ENCODE results near the gene ANKRD53.
A peak's percentile ranks its signal among the peaks of the same experiment; 100 is the strongest.

The ANKRD53 gene

DNA sequence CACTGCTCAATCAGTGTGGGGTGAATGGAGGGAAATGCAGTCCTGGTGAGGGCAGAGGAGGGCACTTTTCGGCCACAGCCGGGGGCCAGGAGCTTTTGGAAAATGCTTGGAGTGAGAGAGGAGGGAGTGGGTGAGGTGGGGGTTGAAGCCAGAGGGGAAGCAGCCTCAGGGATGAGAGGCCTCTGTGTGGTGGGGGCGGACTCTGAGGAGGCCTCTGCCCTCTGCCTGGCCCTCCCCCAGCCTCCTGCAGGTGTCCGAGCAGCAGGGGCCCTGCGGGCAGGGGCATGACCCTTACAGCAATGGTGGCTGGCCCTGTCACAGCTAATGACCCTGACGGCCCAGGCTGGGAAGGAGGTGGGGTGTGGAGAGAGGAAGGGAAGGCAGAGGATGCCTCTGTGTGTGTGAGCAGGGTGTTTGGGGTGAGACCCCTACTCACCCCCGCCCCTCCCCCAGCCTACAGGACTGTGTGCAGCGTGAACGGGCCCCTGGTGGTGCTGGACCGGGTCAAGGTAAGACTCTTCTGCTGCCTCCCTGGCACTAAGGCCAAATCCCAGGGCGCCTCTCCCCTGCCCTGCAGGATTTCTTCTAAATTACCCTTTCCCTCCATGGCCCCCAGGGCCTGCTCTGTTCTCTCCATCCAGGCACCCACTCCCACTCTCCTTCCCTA, 35.1 kb upstream of the ANKRD53 start:
- no peak for DNase-seq

DNA sequence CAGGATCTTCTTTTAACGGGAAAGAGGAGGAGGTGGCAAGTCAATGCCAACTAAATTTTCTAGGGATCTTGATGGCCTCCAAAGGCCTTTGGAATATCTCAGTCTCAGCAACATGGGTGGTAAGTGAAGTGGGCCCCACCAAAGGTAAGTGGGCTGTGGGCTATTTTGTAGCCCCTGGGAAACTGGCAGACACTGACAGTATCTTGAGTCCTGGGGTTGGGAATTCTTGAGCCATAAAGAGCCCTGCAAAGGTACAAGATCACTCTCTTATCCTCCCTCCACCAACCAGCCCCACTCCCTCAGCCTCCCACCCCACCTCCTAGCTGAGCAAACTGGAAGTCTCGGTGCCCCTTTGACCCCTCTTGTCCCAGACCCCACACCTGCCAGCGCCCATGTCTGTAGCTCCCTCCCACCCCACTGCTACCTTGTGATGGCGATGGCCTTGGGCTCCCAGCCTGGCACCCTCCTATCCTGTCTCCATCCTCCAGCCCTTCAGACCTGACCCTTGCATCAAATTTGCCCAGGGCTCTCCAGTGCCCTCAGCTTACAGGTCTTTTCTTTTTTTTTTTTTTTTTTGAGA, 34.2 kb upstream of the ANKRD53 start:
- no peak for DNase-seq

DNA sequence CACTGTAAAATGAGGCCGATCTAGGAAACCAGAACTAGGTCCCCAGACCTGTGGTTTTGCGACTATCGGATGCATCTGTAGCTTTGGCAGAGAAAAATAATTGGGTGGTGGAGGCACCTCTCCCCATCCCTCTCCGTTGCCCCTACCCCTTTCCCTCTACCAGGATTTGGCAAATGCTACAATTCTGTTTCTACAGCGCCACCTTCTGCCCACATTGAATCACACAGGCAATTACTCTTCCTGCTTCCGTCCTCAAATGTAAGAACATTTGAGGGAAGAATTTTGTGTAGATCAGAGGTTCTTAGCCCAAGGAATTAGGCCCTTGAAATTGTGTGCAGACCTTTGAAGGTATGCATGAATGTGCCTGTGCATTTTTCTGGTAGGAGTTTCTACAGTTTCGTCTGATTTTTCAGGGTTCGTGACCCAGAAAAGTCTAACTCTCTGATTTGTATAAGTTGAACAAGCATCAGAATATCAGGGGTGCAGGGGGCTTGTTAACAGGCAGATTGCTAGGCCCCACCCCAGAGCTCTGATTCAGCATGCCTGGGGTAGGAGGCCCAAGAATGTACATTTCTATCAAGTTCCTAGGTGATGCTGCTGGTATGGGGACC, 31.5 kb upstream of the ANKRD53 start:
- peak; percentile 29 to 49 for DNase-seq

DNA sequence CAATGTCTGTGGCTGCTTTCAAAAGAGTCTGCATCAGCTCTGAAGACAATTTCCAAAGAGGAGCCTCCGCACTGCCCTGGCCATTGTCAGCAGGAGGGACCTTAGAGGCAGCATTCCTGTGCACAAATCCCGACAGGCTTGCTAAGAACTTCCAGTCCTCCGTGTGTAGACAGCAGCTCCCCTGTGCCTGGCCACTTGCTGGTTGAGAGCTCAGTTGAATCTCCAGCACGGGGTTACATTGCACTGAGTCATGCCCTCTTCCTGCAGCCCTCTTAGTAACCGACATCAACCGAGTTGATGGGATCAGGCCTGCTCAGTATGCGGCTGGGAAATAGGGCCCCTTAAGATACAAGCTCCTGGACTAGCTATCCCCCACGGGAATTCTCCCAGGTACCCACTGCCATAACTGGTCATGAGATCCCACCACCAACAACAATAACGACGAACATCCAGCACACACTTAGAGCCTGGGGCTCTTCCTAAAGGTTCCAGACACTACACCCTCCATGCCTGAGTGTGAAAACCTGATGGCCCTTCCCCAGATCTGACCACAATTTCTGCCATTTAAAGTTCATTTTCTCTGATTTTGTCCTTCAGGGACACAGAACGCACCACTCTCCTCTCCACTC, 30.8 kb upstream of the ANKRD53 start:
- no peak for DNase-seq

DNA sequence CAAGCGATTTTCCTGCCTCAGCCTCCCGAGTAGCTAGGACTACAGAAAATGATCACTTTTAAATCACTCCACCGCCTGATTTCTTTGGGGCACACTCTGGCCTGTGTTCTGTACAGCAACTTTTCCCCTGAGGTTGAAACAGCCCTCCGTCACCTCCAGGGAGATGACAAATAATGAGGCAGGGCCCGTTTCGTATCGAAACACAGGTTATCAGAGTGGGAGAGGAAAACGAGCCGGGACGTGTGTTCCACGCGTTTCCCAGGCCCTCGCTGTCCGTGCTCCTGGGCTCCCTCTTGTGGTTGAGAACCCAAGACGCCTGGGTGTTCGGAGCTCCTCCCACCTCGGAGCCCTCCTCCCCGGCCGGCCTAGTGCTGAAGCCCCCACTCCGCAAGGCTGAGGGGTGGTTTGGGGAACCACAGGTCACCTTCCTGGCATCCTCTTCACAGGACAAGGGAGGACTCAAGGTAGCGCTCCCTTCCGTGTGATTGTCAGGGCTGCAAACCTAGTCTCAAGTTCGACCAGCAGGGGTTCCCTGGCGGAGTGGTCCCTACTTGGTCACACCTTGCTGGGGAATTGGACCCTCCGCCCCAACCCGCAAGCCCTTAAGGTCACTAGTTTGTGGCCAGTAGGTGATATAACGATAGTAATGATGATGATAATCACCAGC, 30.0 kb upstream of the ANKRD53 start:
- peak; percentile 76 to 80 for DNase-seq

DNA sequence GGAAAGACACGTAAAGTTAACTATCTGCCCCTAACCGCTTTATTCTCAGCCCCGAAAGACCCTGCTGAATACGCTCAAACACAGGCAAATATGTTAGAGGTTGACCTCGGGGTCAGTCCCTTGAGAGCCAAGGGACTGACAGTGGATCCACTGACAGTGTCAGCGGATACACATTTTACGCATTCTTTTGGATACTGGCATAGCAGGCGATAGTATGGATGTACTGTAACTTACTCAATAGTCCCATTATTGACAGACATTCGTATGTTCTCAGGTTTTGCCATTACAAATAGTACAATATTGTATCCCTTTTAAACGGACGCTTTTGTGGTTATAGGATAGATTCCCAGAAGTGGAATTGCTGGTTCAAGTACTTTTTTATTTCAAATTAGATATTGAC, 29.3 kb upstream of the ANKRD53 start:
- DNase-seq: no peak

DNA sequence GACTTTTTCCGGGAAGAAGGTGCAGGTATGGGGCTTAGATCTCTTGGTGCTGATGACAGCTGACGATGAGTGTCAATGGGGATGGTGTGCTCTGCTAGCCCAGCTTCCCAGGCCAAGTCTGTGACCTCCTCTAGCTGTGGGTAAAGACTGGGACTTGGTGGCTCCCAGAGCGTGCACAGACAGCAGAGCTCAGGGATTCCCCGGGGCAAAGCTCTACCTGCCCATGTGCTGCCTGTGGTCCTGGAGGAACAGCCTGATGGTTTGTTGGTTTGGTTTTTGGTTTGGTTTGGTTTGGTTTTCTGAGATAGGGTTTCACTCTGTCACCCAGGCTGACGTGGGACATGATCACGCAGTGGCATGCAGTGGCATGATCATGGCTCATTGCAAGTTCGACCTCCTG, 23.5 kb upstream of the ANKRD53 start:
- no peak for DNase-seq

DNA sequence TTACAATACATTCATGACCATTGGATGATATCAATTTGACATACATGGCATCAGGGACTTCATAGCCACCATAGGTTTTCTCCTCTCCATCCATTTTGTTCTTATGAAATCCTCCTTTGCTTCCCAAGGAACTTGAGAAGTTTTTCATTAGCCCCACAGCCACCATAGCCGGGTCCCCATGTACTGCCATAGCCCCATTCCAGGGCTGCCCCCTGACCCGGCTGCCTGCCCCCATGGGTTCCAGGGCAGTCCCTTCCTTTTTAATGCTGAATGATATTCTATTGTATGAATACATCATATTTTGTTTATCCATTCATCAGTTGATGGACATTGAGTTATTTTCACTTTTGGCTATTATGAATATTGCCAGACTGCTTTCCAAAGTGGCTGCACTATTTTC, 22.3 kb upstream of the ANKRD53 start:
- no peak for DNase-seq

DNA sequence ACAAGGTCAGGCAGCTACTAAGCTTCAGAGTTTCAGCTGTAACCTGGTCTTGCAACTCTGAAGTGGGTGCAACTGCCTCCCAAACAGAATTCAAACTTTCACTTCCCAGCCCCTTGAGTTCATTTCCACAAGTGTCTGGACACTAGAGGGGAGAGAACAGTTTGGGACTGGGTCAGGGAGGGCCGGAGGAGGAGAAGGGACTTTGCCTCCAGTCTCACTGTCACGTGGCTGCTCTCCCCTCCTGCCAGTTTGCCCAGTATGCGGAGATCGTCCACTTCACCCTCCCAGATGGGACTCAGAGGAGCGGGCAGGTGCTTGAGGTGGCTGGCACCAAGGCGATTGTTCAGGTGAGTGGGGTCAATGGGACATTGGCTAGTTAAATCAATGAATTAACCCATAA, 20.6 kb upstream of the ANKRD53 start:
- no peak for DNase-seq

DNA sequence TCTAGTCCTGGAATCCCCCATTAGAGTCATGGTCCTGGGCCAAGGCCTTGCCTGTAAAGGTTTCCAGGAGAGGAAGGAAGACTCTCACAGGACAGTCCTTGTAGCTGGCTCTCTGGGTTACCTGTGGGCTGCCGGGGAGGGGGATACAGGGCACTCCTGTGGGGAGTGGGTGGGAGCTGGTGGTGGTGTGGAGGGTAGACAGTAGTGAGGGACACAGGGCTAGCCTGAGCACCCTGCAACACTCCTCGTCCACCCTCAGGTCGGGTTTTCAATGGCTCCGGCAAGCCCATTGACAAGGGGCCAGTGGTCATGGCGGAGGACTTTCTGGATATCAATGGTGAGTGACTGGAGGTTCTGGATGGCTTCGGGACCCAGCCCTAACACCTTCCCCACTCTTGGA, 19.7 kb upstream of the ANKRD53 start:
- no peak for DNase-seq

DNA sequence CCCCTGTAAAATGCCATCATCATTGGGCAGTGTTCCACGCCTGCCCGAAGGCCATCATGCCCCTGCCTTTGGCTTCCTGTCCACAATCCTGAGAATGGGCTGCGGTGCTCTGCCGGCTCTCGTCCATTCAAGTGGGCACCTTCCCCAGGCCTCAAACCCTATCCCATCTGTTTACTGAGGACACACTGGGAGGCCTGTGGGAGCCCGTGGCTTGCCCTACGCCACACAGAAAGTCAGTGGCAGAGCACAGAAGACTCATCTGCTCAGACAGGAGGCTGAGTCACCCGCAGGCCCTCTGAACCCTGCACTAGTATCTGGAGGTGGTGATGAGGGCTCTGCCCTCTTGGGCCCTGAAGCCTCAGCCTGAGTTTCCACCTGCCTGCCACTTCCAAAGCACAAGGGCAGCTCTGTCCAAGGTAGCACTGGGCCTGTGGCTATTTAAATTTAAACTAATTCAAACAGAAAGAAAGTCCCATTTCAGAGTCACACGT, 19.1 kb upstream of the ANKRD53 start:
- no peak for DNase-seq

DNA sequence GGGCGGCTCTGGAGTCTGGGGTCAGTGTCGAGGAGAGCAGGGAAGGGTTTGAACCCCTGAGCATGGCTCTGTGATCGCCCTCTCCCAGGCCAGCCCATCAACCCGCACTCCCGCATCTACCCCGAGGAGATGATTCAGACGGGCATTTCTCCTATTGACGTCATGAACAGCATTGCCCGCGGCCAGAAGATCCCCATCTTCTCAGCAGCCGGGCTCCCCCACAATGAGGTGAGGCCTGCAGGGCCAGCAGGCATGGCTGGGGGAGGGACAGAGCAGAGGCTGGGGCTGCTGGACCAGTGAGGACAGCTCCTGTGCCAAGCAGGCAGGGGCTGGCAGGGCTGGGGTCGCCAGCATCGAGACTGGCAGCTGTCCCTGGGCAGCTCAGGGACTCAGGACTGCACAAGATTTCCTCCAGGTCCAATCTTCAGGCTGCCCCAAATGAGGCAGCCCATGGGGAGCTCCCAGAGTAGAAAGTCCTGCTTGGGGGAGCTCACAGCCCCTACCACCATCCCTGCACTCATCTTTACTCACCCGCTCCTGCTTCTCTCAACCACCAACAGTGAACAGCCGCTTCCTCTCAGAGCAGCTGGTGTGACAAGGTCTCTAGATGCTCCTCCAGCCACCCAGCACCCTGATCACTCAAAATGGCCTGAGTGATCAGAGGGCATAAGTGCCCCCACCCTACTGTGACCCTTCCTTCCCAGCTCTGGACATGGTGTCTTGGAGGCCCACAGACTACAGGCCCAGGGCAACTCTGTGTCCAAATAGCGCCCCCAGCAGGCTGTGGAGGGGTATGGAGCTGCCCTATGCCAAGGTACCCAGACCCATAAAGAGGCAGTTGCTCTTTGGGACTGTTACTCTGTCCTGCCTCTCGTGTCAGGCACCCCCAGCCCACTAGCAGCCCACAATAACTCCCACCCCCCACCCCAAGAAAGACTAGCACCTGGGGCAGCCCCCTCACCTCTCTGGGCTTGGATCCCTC, 18.3 kb upstream of the ANKRD53 start:
- no peak for DNase-seq

DNA sequence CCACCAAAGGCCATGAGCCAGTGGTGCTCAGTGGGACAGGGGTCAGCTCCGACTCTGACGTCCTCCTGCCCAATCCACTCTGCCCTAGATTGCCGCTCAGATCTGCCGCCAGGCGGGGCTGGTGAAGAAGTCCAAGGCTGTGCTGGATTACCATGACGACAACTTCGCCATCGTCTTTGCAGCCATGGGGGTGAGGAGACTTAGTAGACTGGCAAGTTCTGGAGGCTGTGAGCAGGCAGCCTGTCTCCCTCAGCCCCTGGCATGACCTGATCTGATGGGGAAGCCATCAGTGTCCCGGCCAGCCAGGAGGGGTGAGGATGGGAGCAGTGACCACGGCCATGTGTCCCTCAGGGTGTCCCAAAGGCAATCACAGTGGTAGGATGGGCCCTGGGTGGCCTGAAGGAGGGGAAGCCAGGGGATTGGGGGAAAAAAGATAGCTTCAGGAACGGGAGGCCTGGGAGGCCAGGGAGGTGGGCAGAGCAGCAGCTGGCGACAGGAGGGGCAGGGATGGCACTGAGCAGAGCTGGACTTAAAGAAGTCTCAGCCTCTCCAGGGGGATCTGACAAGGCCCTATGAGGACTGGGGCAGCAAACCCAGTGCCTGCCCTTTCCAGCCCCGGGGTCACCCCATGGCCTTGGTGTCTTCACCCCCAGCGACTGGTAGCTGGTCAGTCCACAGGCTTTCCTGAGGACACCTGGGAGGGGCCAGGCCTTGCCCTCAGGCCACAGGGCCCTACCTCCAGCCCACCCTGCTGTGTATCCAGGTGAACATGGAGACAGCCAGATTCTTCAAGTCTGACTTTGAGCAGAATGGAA, 17.4 kb upstream of the ANKRD53 start:
- DNase-seq: no peak

DNA sequence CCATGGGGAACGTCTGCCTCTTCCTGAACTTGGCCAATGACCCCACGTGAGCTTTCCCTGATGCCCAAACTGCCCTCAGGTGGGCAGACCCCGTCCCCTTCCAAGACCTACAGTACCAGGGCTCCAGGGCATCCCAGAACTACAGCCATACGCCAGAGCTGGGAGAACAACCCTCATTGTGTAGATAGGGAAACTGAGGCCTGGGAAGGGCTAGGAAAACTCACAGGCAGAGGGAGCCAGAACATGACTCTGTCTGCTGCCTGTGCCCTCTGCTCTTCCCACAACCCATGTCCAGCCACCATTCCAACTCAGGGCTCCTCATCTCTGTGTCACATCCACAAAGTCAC, 16.8 kb upstream of the ANKRD53 start:
- no peak for DNase-seq

DNA sequence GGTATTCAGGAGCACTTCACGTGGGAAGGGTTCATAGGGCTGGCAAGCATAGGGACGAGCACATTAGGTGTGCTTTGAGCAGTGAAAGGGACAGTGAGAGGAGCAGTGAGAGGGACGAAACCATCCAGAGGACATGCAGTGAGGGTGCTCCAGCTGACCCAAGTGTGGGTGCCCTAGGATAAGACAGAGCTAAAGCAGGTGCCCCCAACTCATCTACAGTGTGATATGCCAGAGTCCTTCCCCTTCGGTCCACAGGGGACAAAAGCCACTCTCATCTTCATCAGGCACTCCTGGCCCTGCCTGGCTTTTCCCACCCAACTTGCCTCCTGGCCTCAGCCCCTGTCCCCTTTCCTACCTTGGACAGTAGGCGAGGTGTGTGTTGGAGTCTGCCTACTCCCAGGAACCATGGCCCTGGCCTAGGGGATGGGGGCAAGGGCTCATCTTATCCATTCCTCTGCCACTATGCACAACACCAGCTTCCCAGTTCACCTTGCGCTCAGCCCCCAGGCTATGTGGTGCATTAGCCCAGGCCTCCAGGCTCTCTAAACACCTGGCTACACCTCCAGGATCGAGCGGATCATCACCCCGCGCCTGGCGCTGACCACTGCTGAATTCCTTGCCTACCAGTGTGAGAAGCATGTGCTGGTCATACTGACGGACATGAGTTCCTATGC, 16.1 kb upstream of the ANKRD53 start:
- DNase-seq: no peak

DNA sequence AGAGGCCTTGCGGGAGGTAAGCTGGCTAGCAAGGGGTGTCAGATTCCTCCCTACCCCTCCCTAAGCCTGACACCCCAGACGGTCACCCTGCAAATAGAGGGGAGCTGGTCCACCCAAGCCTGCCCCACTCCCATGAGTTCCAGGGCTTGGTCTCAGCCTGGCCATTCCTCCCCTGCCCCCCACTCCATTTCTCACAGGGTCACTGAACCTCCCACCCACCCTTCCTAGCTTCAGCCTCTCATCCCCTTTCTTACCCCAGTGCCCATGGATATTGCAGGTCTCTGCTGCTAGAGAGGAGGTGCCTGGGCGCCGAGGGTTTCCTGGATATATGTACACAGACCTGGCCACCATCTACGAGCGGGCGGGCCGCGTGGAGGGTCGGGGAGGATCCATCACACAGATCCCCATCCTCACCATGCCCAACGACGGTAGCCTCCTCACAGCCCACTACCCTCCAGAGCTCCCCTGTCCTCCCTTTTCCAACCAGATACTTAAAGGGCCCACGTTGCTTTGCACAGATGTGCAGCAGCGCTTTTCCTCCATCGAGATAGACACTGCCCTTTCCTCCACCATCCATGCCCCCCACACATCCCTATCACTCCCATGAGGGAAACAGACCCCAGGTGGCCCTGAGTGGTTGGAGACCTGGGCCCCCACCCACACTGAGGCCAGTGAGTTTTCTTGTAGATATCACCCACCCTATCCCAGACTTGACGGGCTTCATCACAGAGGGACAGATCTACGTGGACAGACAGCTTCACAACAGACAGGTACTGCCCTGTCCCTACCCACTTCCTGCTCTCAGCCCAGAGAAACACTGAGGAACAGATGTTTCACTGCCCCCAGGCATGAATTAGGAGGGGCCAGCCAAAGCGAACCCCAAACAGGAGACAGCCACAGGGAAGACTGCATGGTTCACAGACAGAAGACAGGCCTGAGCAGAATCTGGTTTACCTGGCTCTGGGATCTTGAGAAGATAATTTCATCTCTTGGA, 15.2 kb upstream of the ANKRD53 start:
- DNase-seq: no peak

DNA sequence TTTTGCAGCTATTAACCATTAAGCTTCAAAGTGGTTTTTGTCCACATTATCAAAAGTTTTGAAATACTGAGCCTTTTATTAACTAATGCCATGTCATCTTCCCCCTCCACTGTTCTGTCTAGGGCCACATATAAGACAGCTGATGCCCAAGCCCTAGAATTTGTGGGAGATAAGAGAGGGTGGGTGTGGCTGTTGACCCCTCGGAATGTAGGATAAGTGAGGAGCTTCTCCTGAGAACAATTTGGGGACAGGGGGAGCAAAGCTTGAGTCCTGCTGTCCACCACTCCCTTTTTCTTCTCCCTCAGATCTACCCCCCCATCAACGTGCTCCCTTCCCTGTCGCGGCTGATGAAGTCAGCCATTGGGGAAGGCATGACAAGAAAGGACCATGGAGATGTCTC, 14.3 kb upstream of the ANKRD53 start:
- no peak for DNase-seq

DNA sequence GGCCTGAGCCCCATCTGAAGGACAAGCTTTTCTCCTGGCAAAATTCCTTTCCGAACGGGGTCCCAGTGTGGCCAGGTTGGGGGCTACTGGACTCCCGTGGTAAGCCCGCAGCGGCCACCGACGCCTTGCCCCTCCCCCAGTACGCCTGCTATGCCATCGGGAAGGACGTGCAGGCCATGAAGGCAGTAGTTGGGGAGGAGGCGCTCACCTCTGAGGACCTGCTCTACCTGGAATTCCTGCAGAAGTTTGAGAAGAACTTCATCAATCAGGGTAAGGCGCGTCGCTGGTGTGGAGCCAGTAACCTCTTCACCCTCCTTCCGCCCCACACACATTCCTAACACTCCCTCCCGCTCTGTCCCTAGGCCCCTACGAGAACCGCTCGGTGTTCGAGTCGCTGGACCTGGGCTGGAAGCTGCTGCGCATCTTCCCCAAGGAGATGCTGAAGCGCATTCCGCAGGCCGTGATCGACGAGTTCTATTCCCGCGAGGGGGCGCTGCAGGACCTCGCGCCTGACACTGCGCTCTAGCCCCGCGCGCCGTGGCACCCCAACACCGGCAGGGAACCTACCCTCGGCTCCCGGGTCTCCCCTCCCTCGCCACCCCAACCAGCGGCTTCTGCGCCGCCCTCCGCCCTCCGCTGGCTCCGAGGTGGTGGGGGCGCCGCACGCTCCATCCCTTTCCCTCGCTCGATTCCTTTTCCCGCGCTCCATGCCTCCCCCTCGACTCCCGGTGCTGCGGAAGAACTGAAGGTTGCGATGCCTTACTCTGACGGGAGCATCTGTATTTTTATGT, 13.6 kb upstream of the ANKRD53 start:
- peak; percentile 79 for DNase-seq

DNA sequence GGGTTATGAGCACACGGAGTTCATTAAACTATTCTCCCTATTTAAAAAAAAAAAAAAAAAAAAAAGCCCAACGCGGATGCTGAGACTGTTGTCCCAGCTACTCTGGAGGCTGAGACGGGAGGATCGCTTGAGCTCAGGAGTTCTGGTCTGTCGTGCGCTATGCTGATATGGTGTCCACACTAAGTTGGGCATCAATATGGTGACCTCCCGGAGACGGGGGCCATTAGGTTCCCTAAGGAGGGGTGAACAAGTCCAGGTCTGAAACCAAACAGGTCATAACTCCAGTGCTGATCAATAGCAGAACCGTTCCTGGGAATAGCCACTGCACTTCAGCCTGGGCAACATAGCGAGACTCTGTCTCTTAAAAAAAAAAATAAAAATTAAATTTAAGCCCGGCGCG, 12.9 kb upstream of the ANKRD53 start:
- no peak for DNase-seq

All from activated CD4-positive, alpha-beta T cell treated with anti-CD3 and anti-CD28 coated beads, Interleukin-2, amount 50 U/mL, for 4 hours (primary cell).